GM12891 (cell line): ENCODE measurements around the gene TBL1XR1.

Source experiments
- POLR2A ChIP-seq: IDR thresholded peaks from 2 replicates; pipeline ENCODE4 v1.6.1; 2011; ENCODE audit warnings: low read depth, low read length, control low read depth
- POLR2AphosphoS5 ChIP-seq: IDR thresholded peaks from 2 replicates; pipeline ENCODE4 v1.6.1; 2011; ENCODE audit warnings: low read depth, low read length, control low read depth
- TAF1 ChIP-seq: IDR thresholded peaks from 2 replicates; pipeline ENCODE4 v1.6.1; 2011; ENCODE audit warnings: low read depth, low read length, control low read depth

- TF ChIP-seq POLR2A (no peak), TAF1 (no peak), POLR2AphosphoS5 (no peak)
These were observed 131.8 kb downstream of the TBL1XR1 start for GRCh38 chr3:177065285-177066033.
